Brain microvascular endothelial cell (primary cell): ENCODE results near the gene SLC1A5.
"Not testable (repeated sequence)": the region's sequence is repeated elsewhere in the genome, so short reads cannot be mapped to it uniquely, and the experiment has no call there.

Source experiments
- DNase-seq: peaks from one replicate; pipeline ENCODE4 v3.0.0-alpha.2; 2020
- H3K27ac ChIP-seq: fragments of 250-450 bp; sonication (Bioruptor Pico); 2 replicates; pipeline ENCODE4 v1.5.1; 2020; ENCODE audit warnings: mild to moderate bottlenecking, moderate library complexity
- H3K27me3 ChIP-seq: fragments of 250-450 bp; sonication (Bioruptor Pico); replicated peaks from 2 replicates; pipeline ENCODE4 v1.5.1; 2020; ENCODE audit warnings: mild to moderate bottlenecking
- H3K36me3 ChIP-seq: fragments of 250-450 bp; sonication (Bioruptor Pico); replicated peaks from 2 replicates; pipeline ENCODE4 v1.5.1; 2020; ENCODE audit warnings: mild to moderate bottlenecking
- H3K4me3 ChIP-seq: 2 replicates; pipeline ENCODE4 v1.5.1; 2011; ENCODE audit warnings: low read depth, mild to moderate bottlenecking, control low read depth, low read length, moderate library complexity
- in situ Hi-C: cut with HindIII; loops from 2 replicates; pipeline ENCODE4 v1.10.0; 2017; ENCODE audit warnings: low sequenced_read_pairs, low pct_ligation_motif_present
- TF ChIP-seq, protein P1 (sequence below): IDR thresholded peaks from 2 replicates; pipeline ENCODE4 v1.5.1; 2011; ENCODE audit warnings: low read depth, mild to moderate bottlenecking, moderate library complexity, low read length, control low read depth, inconsistent platforms; ENCODE audit errors: missing control alignments

SLC1A5 gene

DNA sequence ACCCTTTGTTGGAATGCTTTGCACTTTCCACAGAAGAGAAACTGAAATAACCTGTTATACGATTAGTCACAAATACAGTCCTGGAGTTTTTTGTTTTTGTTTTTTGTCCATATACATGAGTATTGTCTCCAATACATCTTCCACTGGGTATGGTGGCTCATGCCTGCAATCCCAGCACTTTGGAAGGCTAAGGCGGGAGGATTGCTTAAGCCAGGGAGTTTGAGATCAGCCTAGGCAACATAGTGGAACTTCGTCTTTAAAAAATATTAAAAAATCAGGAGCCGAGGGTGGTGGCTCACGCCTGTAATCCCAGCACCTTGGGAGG is 37.3 kb upstream of the SLC1A5 start:
- Histone ChIP-seq H3K4me3 (no peak overlapping the region), H3K27ac (no peak overlapping the region), H3K36me3 (no peaks in the 10 kb centered on the region), H3K27me3 (no peaks in the 10 kb centered on the region)
- in situ Hi-C loops = no loop called here
- DNase-seq = no peak
- TF ChIP-seq, protein P1, sequence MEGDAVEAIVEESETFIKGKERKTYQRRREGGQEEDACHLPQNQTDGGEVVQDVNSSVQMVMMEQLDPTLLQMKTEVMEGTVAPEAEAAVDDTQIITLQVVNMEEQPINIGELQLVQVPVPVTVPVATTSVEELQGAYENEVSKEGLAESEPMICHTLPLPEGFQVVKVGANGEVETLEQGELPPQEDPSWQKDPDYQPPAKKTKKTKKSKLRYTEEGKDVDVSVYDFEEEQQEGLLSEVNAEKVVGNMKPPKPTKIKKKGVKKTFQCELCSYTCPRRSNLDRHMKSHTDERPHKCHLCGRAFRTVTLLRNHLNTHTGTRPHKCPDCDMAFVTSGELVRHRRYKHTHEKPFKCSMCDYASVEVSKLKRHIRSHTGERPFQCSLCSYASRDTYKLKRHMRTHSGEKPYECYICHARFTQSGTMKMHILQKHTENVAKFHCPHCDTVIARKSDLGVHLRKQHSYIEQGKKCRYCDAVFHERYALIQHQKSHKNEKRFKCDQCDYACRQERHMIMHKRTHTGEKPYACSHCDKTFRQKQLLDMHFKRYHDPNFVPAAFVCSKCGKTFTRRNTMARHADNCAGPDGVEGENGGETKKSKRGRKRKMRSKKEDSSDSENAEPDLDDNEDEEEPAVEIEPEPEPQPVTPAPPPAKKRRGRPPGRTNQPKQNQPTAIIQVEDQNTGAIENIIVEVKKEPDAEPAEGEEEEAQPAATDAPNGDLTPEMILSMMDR = no peak

DNA sequence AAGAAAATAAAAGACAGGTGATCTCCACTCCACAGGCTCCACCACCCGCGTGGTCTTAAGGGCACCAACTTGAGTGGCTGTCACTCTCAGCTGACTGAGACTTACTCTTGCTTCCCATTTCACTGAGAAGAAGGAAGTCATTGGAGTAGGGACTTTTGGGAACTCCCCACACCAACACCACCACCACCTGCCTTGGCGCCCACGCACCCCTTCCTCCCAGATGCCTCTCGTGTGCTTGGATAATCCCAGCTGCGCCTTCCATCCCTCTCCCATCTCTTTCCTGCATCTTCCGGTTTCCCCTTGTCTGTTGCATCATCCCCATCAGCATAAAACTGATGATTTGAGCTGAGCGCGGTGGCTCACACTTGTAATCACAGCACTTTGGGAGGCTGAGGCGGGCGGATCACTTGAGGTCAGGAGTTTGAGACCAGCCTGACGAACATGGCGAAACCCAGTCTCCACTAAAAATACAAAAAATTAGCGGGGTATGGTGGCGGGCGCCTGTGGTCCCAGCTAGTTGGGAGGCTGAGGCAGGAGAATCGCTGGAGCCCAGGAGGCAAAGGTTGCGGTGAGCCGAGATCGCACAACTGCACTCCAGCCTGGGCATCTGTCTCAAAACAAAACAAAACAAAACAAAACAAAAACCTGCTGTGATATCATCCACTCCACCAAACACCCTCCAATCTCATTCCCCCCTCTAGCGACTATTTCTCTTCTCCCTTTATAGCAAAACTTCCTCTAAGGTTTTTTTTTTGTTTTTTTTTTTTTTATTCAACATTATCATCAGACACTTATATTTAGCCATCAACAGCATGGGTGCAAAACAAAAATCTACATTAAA is 36.7 kb upstream of the SLC1A5 start:
- DNase-seq = no peak

DNA sequence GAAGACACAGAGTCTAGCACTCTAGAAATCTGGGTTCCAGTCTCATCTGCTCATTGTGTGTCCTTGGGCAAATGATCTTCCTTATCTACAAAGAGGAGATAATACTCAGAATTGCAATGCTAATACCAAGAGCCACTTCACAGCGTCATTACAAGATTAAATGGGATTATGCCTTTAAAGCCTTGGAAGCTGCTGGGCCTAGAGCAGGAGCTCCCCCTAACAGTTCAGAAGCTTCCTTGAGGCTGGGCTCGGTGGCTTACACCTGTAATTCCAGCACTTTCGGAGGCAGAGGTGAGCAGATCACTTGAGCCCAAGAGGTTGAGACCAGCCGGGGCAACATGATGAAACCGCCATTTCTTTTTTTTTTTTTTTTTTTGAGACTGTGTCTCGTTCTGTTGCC is 34.7 kb upstream of the SLC1A5 start:
- in situ Hi-C loops = no loop called here
- no peaks in the 10 kb centered on the region for H3K36me3 ChIP-seq
- no peak overlapping the region for H3K4me3 ChIP-seq
- TF ChIP-seq, protein P1 = no peak
- no peak overlapping the region for H3K27ac ChIP-seq
- no peaks in the 10 kb centered on the region for H3K27me3 ChIP-seq
- DNase-seq = no peak

More for the DNA sequence above, 36.7 kb upstream of the SLC1A5 start:
- Histone ChIP-seq H3K4me3 (no peak overlapping the region), H3K27ac (no peak overlapping the region), H3K36me3 (no peaks in the 10 kb centered on the region), H3K27me3 (no peaks in the 10 kb centered on the region)
- TF ChIP-seq, protein P1 = no peak
- in situ Hi-C loops = no loop called here

DNA sequence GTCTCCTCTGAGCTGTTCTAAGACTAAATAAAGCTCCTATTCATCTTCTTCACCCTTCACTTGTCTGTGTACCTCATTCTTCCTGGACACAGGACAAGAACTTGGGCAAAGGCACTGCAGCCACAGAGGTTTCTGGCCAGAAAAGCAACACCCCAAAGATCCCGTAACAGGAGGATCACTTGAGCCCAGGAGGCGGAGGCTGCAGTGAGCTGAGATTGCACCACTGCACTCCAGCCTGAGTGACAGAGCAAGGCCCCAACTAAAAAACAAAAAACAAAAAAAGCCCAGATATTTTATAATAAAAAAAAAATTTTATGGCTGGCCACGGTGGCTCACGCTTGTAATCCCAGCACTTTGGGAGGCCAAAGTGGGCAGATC is 34.0 kb upstream of the SLC1A5 start:
- H3K36me3 ChIP-seq, DNase-seq, in situ Hi-C loops, H3K27ac ChIP-seq, H3K27me3 ChIP-seq, H3K4me3 ChIP-seq: not testable (repeated sequence)

DNA sequence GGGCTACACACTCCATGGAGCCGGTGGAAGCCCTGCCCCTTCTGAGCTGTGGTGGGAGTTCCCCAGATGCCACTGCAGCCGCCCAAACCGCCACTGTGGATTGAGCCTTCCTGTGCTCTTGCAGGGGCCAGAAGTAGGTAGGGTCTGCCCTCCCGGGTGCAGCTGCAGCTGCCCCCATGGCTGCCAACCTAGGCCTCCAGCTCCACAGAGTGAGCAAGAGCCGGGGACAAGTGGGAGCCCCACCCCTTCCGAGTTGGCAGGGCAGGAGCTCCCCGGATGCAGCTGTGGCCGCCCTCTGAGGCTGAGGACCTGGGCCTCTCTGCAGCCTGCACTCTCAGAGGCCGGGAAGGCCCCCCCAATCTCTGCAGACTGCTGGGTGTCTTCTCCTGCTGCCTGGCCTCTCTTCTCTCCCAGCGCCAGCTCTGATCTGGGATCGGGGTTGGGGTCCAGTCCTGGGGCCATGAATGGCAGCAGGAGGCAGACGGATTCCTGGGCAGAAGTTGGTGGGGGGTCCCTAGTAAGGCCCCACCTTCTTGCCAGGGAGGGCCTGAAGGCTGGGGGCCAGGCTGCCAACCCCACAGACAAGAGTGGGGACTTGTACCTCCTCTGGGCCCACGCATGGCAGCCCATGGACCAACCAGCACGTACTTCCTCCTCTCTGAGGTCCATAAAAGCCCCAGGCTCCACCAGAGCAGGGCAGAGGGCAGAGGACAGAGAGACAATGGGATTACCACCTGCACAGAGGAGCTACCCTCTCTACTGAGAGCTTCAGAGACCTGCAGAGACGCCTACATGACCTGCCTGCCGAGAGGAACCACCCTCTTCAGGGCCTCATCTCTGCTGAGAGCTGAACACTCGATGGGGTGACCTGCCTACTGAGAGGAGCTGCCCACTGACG is 33.4 kb upstream of the SLC1A5 start:
- TF ChIP-seq, protein P1 = no peak
- no peak overlapping the region for H3K27ac ChIP-seq
- H3K4me3 ChIP-seq = no peak overlapping the region
- in situ Hi-C loops = no loop called here
- DNase-seq = no peak
- H3K36me3 ChIP-seq = no peaks in the 10 kb centered on the region
- H3K27me3 ChIP-seq = no peaks in the 10 kb centered on the region

DNA sequence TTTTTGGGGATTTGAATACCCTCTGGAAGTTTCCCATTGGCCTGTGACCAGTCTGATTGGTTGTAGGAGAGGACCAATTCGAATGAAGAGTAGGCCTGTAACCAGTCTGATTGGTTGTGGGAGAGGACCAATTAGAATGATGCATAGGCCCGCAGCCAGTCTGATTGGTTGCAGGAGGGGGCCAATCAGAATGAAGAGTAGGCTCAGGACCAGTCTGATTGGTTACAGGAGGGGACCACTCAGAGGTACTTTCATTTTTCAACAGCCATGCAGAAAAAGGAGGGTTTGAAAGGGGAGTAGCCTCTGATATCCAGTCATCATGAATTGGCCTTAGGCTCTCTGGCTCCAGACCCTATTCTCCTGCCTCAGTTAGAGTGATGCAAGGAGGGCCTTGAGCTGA is 30.4 kb upstream of the SLC1A5 start:
- in situ Hi-C loops = no loop called here
- Histone ChIP-seq H3K4me3 (no peak overlapping the region), H3K27me3 (no peaks in the 10 kb centered on the region), H3K36me3 (no peaks in the 10 kb centered on the region), H3K27ac (no peak overlapping the region)
- peak; percentile 10 for DNase-seq
- TF ChIP-seq, protein P1 = no peak
